Measurements from ENCODE around the gene RBP5. TPM values are rescaled to one million over a fixed set of nuclear protein-coding genes. Genes with fewer than 3 reads are reported as not detected.
"Not testable (repeated sequence)": the region's sequence is repeated elsewhere in the genome, so short reads cannot be mapped to it uniquely, and the experiment has no call there.

RBP5 gene
- total RNA-seq, 1 donor from 2014 or later: 5.5 TPM

GRCh38 chr12:7125632-7126227 is 3.0 kb downstream of the RBP5 start:
- DNase-seq (ENCODE audit: extremely low read depth, low read depth, low spot score): no peak

DNA sequence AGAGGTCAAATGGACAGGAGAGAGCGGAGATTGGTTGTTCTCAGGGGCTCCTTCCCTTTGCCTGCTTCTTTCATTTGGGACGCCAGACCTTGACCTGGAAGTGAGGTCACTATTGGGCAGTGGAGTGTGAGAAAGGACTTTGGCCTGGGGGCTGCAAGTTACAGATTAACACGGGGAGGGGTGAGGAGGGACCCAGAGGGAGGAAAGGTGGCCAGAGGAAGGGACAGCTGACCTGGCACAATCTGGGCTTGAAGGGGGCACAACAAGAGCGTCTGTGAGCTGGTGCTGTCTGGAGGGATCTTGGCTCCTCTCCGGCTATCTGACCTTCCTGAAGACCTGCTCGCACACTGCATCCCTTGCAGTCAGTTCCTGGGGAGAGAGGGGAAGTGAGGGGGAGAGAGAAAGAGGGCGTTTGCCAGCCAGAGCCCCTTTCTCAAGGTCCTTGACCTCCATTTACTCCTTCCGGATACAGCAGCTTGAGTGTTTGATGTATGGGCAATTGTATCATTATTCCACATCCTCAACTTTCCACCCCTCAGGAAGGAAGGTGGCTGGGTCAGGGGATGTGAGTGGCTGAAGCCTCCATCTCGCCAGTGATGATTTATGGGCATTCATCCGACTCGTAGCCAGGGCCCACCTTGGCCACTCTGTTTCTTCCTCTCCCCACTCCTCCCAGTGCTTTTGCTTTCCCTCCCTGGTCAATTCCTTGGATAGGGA is 4.7 kb downstream of the RBP5 start:
- DNase-seq (ENCODE audit: extremely low read depth, low read depth, low spot score): peak; percentile 23

GRCh38 chr12:7122811-7123769 is 5.6 kb downstream of the RBP5 start:
- no peak for DNase-seq (ENCODE audit: extremely low read depth, low read depth, low spot score)

DNA sequence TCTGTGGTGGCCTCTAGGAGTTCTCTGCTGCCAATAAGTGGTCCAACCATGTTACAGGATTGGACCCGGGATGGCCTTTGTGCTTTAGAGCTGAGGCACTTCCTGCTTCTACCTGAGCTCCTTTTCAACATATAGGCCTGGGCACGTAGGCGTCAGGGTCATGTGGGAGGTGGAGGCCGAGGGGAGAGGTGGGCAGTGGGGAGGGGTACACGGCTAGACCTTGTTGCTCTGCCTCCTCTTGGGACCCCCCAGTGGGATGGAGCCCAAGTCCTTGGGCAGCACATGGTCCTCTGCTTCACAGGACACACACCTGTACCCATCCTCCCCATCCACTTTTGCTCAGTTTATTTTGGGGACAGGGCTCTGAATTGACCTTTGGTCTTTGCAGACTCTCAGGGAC is 7.4 kb downstream of the RBP5 start:
- no peak for DNase-seq (ENCODE audit: extremely low read depth, low read depth, low spot score)

DNA sequence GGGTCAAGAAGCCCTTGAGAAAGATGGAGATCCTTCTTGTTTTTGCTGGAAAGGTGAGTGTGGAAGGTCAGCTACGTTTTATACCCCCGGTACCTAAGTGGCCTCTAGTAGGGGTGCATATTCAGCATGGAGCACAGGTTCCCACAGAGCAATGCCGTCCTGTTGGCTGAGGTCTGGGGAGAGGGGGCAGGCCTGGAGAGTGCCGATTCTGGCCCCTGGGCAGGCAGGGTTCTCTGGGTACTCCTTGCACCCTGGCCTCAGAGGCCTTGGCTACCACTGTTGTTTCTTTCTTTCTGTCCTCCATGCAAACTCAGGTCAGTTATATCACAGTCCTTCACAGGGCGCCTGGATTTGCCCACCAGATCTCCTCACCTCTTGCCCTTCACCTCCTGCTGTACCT is 8.5 kb downstream of the RBP5 start:
- DNase-seq (ENCODE audit: extremely low read depth, low read depth, low spot score): no peak

DNA sequence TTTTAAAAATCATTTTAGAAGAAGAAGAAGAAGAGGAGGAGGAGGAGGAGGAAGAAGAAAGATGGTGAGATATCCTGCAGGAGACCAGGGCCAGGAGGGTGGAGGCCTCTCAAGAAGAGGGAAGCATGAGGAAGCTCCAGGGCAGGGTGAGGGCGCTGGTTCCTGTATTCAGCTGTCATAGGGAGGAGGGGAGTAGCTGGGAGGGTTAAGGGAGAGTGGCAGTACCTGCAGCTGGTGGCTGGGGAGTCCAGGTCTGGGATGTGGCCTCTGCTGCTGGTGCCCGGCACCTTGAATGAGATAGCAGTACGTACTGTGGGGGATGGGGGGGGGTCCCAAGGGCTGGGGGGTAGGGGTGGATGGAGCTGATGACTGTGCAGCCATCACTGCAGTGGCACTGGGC is 9.8 kb downstream of the RBP5 start:
- no peak for DNase-seq (ENCODE audit: extremely low read depth, low read depth, low spot score)

DNA sequence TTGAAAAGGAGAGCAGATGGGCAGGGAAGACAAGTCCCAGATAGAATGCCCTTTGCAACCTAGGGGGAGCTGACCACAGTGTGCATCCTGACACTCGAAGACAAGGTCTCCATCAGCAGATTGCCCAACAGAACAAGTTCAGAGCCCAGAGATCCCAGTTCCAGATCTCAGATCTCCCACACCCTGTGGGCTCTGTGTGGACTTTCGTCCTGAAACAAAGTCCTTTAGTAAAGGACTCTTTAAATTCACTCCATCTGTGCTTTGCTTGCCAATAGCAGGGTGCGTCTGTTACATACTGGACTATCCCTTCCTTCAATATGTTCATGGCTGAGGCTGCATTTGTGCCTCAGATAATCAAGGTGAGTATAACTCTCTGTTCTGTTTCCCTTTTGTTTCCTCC is 11.0 kb downstream of the RBP5 start:
- DNase-seq (ENCODE audit: extremely low read depth, low read depth, low spot score): no peak

GRCh38 chr12:7116916-7117315 is 11.8 kb downstream of the RBP5 start:
- DNase-seq (ENCODE audit: extremely low read depth, low read depth, low spot score): no peak

- DNase-seq (ENCODE audit: extremely low read depth, low read depth, low spot score): no peak
Measured at GRCh38 chr12:7116196-7116595, 12.5 kb downstream of the RBP5 start.

- no peak for DNase-seq (ENCODE audit: extremely low read depth, low read depth, low spot score)
Measured at GRCh38 chr12:7114851-7115250, 13.8 kb downstream of the RBP5 start.

- no peak for DNase-seq (ENCODE audit: extremely low read depth, low read depth, low spot score)
Measured at GRCh38 chr12:7114008-7114407, 14.7 kb downstream of the RBP5 start.

DNA sequence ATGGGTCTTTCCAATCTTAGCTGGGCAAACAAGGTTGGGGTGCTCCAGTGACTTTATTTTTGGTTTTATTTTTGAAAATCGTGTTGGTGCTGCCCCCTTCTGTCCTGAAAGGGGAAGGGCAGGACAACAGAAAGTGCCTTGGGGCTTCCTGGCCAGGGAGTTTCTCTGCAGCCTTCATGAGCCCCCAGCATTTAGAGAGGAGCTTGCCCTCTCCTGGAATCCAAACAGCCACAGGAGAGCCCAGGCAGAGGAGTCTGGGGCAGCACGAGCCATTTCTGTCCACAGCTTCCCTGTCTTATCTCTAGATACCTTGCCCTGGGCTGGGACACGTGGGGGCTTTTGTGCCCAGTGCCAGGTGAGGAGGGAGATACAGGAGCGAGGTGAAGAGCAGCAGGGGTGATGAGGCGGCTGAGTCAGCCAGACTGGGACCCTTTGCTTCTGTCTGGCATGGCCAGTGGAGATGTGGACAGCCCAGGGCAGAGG is 15.3 kb downstream of the RBP5 start:
- DNase-seq (ENCODE audit: extremely low read depth, low read depth, low spot score): no peak

- no peak for DNase-seq (ENCODE audit: extremely low read depth, low read depth, low spot score)
Measured at GRCh38 chr12:7112041-7112440, 16.6 kb downstream of the RBP5 start.

- no peak for DNase-seq (ENCODE audit: extremely low read depth, low read depth, low spot score)
Measured at GRCh38 chr12:7110661-7111060, 18.0 kb downstream of the RBP5 start.

- DNase-seq (ENCODE audit: extremely low read depth, low read depth, low spot score): no peak
Measured at GRCh38 chr12:7109572-7109920, 19.1 kb downstream of the RBP5 start.

DNA sequence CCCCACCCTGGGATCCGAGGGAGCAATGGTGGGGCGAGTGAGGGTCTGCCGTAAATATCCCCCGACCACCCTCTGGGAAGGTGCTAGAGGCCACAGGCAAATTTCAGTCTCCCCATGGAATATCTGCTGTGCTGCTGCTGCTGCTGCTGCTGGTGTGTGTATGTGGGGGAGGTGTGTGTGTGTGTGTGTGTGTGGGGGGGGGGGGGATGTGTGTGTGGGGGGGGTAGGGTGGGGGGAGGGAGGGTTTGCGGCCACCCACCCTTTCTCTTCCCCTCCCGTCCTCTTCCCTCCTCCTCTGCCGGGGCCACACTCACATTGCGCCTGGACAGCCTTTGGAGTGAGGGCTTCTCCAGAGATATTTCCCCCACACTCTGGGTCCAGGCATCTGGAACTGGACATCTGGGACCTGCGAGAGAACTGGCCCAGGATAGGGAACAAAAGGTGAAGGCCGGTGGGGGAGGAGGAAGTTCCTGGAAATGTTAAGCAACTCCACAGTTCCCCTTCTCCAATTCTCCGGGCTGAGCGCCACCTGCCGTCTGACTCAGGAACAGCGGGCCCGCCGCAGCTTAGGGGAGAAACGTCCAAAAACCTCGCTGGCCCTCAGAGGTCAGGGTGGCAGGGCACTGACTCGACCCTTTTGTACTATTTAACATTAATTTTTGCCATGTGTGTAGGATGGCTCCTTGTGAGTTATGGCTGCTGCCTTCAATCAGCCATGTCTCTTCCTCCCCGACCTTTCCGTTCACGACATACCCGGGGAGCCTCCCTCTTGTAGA is 19.7 kb downstream of the RBP5 start, which contains the start of gene C1RL:
Gene C1RL, minus strand, starts transcription at position 419 of the 776 bp plus-strand sequence. Its CDS starts 34 bp downstream, at position 385.
- peak; percentile 23 for DNase-seq (ENCODE audit: extremely low read depth, low read depth, low spot score)

DNA sequence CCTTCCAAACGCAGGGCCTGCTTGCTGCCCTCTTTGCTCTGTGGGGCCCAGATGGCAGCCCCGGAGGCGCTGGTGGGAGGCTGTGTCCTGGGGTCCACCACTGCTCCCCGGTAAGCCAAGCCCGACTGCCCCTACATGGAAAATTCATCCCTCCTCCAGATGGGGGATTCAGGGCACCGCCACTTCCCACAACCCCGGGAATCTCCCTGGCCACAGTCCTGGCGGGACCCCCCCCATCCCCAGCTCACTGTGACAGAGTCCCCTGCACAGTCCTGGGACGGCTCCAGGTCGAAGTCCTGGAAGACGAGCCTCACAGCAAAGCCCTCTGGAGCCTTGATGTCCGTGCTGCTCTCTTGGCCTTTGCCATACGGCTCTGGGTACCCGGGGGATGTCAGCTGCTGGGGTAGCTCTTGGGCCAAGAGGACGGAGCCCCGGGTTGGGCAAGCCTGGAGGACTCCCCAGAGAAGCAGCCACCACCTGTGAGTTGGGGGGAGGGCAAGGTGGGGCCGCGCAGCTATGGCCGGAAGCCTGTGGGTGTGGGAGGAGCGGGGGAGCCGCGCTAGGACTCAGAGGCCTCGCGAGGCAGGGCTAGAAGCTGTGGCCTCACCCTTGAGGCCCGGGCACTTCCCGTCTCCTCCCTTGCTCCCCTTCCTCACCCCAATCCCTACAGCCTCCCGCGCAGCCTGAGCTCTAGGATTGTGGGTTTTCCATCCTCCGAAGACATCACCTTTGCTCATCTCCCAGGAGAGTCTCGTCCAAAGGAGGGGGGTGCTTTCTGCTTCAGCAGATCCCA is 20.5 kb downstream of the RBP5 start:
- DNase-seq (ENCODE audit: extremely low read depth, low read depth, low spot score): no peak

- DNase-seq (ENCODE audit: extremely low read depth, low read depth, low spot score): no peak
Measured at GRCh38 chr12:7107636-7108002, 21.1 kb downstream of the RBP5 start.

DNA sequence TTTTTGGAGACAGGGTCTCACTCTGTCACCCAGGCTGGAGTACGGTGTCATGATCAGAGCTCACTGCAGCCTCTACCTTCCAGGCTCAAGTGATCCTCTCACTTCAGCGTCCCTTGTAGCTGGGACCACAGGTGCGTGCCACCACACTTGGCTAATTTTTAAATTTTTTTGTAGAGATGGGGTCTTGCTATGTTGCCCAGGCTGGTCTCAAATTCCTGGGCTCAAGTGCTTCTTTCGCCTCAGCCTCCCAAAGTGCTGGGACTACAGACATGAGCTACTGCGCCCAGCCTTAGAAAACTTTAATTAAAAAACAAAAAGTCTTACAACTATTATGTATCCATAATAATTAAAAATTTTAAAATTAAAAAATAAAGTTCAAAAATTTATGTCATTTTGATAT is 21.5 kb downstream of the RBP5 start:
- DNase-seq (ENCODE audit: extremely low read depth, low read depth, low spot score): not testable (repeated sequence)

- DNase-seq (ENCODE audit: extremely low read depth, low read depth, low spot score): no peak
Measured at GRCh38 chr12:7106082-7106481, 22.6 kb downstream of the RBP5 start.

Data from glomerular endothelial cell (primary cell).